ENCODE measurements around the gene CHD6.

CHD6 gene

GRCh38 chr20:41577129-41578009 lies 40.8 kb downstream of the CHD6 start:
- DNase-seq = no peak

- no peak for DNase-seq
Observed at GRCh38 chr20:41575412-41575811, 42.8 kb downstream of the CHD6 start.

DNA sequence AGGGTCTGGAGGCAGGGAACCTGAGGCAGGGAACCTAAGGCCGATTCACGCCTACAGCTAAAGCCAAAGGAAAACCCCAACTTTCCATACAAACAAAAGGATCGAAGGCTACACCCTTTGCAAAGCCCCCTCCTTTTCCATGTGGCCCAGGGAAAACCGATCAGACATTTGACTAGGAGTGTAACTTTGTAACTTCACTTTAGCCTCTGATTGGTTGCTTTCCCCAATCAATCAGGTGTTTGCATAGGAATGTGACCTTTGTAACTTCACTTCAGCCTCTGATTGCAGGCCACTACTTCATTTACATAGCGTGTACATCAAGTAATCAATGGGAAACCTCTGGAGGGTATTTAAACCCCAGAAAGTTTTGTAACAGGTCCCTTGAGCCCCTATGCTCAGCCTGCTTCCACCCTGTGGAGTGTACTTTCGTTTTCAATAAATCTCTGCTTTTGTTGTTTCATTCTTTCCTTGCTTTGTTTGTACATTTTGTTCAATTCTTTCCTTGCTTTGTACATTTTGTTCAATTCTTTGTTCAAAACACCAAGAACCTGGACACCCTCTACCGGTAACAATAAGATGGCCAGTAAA lies 43.3 kb downstream of the CHD6 start:
- DNase-seq = no peak

- no peak for DNase-seq
Observed at GRCh38 chr20:41573955-41574354, 44.2 kb downstream of the CHD6 start.

DNA sequence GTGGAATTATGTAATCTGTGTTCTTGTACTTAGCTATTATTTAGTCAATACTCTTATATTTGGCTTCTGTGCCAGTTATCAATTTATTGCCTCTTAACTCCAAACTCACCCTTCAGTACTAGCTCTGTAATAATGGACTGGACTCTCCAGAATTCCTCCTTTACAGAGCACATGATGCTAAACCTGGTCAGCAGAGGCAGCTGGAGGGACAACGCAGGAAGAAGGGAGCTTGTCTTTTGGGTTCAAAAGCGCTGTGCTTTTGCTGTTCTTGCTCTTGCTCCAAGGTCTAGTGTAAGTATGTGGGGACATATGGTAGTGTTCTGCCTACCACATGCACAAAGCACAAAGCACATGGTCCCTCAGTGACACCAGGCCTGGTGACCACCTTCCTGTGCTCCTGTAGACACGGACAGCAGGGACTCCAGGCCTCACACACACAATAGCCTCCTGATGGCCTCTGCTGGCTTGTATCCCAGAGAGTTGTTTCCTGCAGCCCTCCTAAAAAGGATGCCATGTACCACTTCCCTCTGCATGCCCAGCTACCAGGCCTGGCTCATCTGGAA lies 46.1 kb downstream of the CHD6 start:
- DNase-seq = no peak

- no peak for DNase-seq
Observed at GRCh38 chr20:41571006-41571405, 47.2 kb downstream of the CHD6 start.

GRCh38 chr20:41570557-41570956 lies 47.6 kb downstream of the CHD6 start:
- no peak for DNase-seq

DNA sequence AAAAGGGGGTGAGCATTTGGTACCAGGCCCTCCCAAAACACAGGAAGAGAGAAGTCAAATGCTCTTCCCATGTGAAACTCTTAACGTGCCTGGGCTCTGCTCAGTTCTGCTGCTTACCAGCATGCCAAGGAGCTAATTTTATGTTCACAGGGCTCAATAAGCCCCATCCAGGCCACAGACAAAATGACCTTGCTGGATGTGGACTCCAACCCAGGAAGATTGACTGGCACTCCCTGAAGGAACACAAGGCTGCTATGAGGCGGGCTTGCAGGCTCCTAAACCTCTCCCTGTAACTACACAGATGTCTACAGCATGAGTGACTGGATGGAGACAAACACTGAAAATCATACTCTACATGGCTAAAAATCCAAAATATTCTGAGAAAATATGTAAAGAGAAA lies 50.6 kb downstream of the CHD6 start:
- no peak for DNase-seq

GRCh38 chr20:41566896-41567527 lies 51.2 kb downstream of the CHD6 start:
- DNase-seq = no peak

DNA sequence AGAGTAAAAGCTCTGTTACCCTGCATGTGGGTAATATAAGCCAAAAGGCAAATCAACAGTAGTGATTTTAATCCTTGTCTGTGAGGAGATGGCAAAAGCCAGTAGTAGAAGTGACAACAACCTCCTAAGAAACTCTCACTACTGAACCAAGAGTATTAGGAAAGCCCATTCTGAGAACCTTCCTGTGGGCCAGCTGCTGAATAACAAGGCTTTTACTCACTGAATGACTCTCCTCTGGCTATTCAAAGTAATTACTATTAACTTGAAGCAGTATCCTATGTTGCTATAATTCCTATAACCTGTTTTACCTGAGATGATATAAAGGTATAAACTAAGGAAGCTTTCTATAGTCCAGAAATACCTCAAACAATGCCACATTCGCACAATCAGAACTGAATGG lies 55.1 kb downstream of the CHD6 start:
- DNase-seq = no peak

GRCh38 chr20:41560970-41561369 lies 57.2 kb downstream of the CHD6 start:
- DNase-seq = no peak

DNA sequence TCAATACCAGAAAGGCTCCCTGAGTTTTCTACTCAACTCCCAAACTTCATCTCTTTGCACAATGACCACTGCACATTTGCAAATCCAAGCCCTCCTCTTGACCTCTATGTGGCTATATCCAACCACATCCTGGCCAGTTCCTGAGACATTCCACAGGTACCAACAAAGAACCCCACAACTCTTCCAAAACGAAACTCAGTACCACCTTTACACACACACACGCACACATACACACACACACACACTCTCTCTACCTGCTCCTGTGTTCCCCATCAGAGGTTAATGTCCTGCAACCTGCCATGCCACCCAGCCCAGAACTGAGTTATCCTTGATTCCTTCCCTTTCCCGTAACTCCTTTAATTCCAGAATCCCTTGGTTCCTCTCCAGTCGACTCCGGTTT lies 58.5 kb downstream of the CHD6 start:
- no peak for DNase-seq

GRCh38 chr20:41553142-41553879 lies 64.9 kb downstream of the CHD6 start:
- no peak for DNase-seq

- DNase-seq = no peak
Observed at GRCh38 chr20:41552295-41553068, 65.7 kb downstream of the CHD6 start.

DNA sequence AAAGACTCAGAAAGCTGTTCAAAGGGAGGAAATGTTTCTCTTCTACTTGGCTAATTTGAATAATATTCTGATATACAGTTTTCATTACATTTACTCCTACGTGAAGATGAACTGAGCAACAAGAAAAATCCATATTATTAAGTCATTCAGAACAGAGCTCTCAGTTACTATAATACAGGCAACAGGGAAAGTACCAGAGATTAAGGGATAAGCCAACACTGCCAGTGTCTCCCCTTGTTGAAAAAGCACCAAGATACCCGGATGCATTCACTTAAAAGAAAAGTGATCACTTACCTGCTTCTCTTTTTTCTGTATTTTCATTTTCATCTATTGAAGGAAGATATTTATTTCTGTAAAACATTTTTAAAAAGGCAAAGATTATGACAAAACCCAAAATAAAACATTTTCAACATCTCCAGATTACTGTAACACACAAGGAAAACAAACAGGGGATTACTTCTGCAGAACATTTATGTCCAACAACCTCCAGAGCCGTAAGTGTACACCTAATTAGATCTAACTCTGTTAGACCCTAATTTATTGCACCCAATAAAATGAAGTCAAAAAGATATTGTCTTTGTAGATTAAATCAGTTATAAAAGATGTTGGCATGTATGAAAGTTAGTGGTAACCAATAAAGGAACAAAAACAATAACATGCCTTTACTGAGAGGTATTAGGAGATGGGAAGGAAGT lies 67.0 kb downstream of the CHD6 start:
- DNase-seq = no peak

- no peak for DNase-seq
Observed at GRCh38 chr20:41547221-41547620, 71.0 kb downstream of the CHD6 start.

- no peak for DNase-seq
Observed at GRCh38 chr20:41546535-41546934, 71.6 kb downstream of the CHD6 start.

GRCh38 chr20:41544472-41544871 lies 73.7 kb downstream of the CHD6 start:
- DNase-seq = no peak

DNA sequence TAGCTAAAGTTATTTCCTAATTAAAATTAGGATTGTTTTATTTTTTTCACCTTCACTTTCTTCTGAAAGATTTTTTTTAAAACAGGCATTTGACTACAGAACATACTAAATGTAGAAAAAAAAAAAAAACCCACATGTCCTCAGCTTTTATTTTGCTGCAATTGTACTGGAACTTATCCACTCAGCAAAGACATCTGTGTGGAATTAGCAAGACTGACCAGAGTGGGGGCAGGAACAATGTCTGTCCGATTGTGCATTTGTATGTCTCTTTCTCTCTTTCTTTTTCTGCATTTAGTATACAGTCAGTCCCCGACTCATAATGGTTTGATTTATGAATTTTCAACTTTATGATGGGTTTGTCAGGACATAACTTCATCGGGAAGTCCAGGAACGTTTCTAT lies 77.3 kb downstream of the CHD6 start:
- DNase-seq = no peak

GRCh38 chr20:41540459-41540858 lies 77.7 kb downstream of the CHD6 start:
- DNase-seq = no peak

GRCh38 chr20:41538810-41539596 lies 79.2 kb downstream of the CHD6 start:
- no peak for DNase-seq

Measured in KG1 (cell line).